HepG2 (cell line): ENCODE measurements around the gene EHBP1.

Source experiments
- HNRNPK ChIP-seq: fragments of 200-400 bp; formaldehyde crosslinking; IDR thresholded peaks from 2 replicates; pipeline ENCODE4 v1.6.1; 2018; ENCODE audit warnings: low read length, low read depth, moderate library complexity, mild to moderate bottlenecking; ENCODE audit not compliant: poor library complexity, severe bottlenecking
- MAZ ChIP-seq, 2 experiments: sonication (generic) in 1 of 2; formaldehyde crosslinking in 1 of 2; IDR thresholded peaks; 2 replicates each; pipeline versions ENCODE4 v1.5.0 to v1.6.1; 2012 to 2020; ENCODE audit warnings: low read depth in 2 of 2, mild to moderate bottlenecking in 2 of 2, borderline replicate concordance in 1 of 2, improper control_type of control experiment in 1 of 2, low read length in 1 of 2, missing genetic modification reagents in 1 of 2, moderate library complexity in 1 of 2
- PAWR ChIP-seq: sonication (generic); formaldehyde crosslinking; IDR thresholded peaks from 2 replicates; pipeline ENCODE4 v1.4.0; 2020; ENCODE audit warnings: missing genetic modification reagents, mild to moderate bottlenecking, borderline replicate concordance
- PHF20 ChIP-seq: sonication (generic); formaldehyde crosslinking; IDR thresholded peaks from 2 replicates; pipeline ENCODE4 v1.5.0; 2020; ENCODE audit warnings: mild to moderate bottlenecking, missing genetic modification reagents
- RCOR2 ChIP-seq: IDR thresholded peaks from 2 replicates; pipeline ENCODE4 v1.6.1; 2016; ENCODE audit warnings: missing biosample characterization, missing genetic modification reagents
- TRIM24 ChIP-seq: sonication (generic); formaldehyde crosslinking; IDR thresholded peaks from 2 replicates; pipeline ENCODE4 v1.8.0; 2022; ENCODE audit warnings: mild to moderate bottlenecking, missing genetic modification reagents
- ZBTB43 ChIP-seq: sonication (generic); formaldehyde crosslinking; conservative IDR thresholded peaks from 2 replicates; pipeline ENCODE4 v1.4.0; 2020; ENCODE audit warnings: missing genetic modification reagents
- ZNF740 ChIP-seq: sonication (generic); formaldehyde crosslinking; IDR thresholded peaks from 2 replicates; pipeline ENCODE4 v1.4.0; 2020; ENCODE audit warnings: missing genetic modification reagents

GRCh38 chr2:62731275-62731674 lies 25.8 kb downstream of the EHBP1 start:
- TF ChIP-seq PAWR (CRISPR knock-in tag) (no peak), PHF20 (CRISPR knock-in tag) (no peak), HNRNPK (no peak), ZNF740 (CRISPR knock-in tag) (no peak), ZBTB43 (CRISPR knock-in tag) (no peak), TRIM24 (CRISPR knock-in tag) (no peak), RCOR2 (0 out of 2 replicates have a peak, but pooled peaks have one; percentile 41), MAZ (IDR thresholded peaks at IDR 0.05; ENCODE audit: borderline replicate concordance, low read depth, low read length) (no peak), MAZ (CRISPR knock-in tag; IDR thresholded peaks at IDR 0.05; ENCODE audit: low read depth) (no peak)
